Measurements from ENCODE around the gene YES1. TPM values are rescaled to one million over a fixed set of nuclear protein-coding genes. Genes with fewer than 3 reads are reported as not detected.

Gene YES1
- total RNA-seq, 2 experiments from 2014 or later, result not detected

DNA sequence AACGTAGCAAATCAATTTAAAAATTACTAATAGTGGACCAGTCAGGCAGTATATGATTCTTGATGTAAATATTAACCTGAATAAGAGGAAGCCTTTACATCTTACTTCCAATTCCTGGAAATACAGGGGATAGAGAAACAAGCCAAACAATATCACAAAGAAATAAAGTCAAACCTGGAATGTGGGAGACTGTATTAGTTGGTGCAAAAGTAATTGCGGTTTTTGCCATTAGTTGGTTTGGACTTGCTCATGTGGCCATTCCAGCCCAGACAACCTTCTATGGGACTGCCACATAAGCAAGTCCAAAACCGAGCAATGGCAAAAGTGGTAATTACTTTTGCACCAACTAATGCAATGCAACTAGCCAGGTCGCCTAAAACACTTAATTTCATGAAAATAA lies 38.9 kb upstream of the YES1 start:
- POLR2A ChIA-PET, result no interaction called here
- no peak for DNase-seq (ENCODE audit: low spot score)
- CTCF ChIA-PET (ENCODE audit: unreplicated experiment), result no interaction called here
- Histone ChIP-seq H3K27ac (ENCODE audit: low read depth, low read length, poor library complexity, severe bottlenecking) (no peak overlapping the region), H3K4me2 (ENCODE audit: low read length) (no peak overlapping the region), H3K79me2 (ENCODE audit: insufficient read depth, low read depth, low read length) (no peaks in the 10 kb centered on the region), H3K4me1 (ENCODE audit: insufficient read depth, low read length, poor library complexity, severe bottlenecking) (no peaks in the 10 kb centered on the region), H4K20me1 (ENCODE audit: insufficient read depth, low read length) (no peaks in the 10 kb centered on the region), H3K36me3 (ENCODE audit: insufficient read depth, low read length) (no peaks in the 10 kb centered on the region), H2AFZ (ENCODE audit: low read length) (no peak overlapping the region), H3K9me3 (ENCODE audit: low read length) (no peaks in the 10 kb centered on the region), H3K9me2 (ENCODE audit: insufficient read depth, low read length) (no peaks in the 10 kb centered on the region), H3K4me3 (ENCODE audit: low read depth, low read length, poor library complexity, severe bottlenecking) (no peak overlapping the region)
- TF ChIP-seq, protein P1, sequence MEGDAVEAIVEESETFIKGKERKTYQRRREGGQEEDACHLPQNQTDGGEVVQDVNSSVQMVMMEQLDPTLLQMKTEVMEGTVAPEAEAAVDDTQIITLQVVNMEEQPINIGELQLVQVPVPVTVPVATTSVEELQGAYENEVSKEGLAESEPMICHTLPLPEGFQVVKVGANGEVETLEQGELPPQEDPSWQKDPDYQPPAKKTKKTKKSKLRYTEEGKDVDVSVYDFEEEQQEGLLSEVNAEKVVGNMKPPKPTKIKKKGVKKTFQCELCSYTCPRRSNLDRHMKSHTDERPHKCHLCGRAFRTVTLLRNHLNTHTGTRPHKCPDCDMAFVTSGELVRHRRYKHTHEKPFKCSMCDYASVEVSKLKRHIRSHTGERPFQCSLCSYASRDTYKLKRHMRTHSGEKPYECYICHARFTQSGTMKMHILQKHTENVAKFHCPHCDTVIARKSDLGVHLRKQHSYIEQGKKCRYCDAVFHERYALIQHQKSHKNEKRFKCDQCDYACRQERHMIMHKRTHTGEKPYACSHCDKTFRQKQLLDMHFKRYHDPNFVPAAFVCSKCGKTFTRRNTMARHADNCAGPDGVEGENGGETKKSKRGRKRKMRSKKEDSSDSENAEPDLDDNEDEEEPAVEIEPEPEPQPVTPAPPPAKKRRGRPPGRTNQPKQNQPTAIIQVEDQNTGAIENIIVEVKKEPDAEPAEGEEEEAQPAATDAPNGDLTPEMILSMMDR (conservative IDR thresholded peaks at IDR 0.05; ENCODE audit: low read length), result no peak
- no peak for TF ChIP-seq EZH2phosphoT487 (IDR thresholded peaks at IDR 0.05; ENCODE audit: borderline replicate concordance, low read depth, low read length)
- no TSS peak for BruUV-seq (replicated peaks)
- intact Hi-C loops (cut with micrococcal nuclease; ENCODE audit: unreplicated experiment), result no loop called here

DNA sequence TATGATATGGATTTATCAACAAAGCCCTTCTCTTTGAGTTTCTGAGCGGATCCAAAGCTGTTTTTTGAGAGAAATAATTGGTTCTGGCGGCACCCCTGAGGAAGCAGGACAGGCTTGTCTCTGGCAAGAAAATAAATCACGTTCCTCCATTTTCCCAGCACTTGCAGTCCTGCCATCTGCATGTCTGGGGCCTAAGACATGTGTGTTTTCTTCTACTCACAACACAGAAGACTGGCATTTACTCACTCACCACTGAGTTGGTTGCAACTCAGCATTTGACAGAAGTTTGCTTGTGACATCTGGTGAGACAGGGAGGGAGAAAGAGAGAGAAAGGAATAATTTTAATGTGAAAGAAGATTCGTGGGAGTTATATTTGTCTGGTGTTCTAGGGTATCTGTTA lies 37.0 kb upstream of the YES1 start:
- no peaks in the 10 kb centered on the region for H3K36me3 ChIP-seq (ENCODE audit: insufficient read depth, low read length)
- no peak overlapping the region for H3K27ac ChIP-seq (ENCODE audit: low read depth, low read length, poor library complexity, severe bottlenecking)
- no peak overlapping the region for H2AFZ ChIP-seq (ENCODE audit: low read length)
- intact Hi-C loops (cut with micrococcal nuclease; ENCODE audit: unreplicated experiment), result no loop called here
- ChIA-PET CTCF (ENCODE audit: unreplicated experiment) (no interaction called here), POLR2A (no interaction called here)
- TF ChIP-seq, protein P1 (conservative IDR thresholded peaks at IDR 0.05; ENCODE audit: low read length), result no peak
- TF ChIP-seq EZH2phosphoT487 (IDR thresholded peaks at IDR 0.05; ENCODE audit: borderline replicate concordance, low read depth, low read length), result no peak
- H3K4me3 ChIP-seq (ENCODE audit: low read depth, low read length, poor library complexity, severe bottlenecking), result no peak overlapping the region
- H3K79me2 ChIP-seq (ENCODE audit: insufficient read depth, low read depth, low read length), result no peaks in the 10 kb centered on the region
- DNase-seq (ENCODE audit: low spot score), result no peak
- H3K4me2 ChIP-seq (ENCODE audit: low read length), result no peak overlapping the region
- H3K4me1 ChIP-seq (ENCODE audit: insufficient read depth, low read length, poor library complexity, severe bottlenecking), result no peaks in the 10 kb centered on the region
- H3K9me3 ChIP-seq (ENCODE audit: low read length), result no peaks in the 10 kb centered on the region
- BruUV-seq (replicated peaks), result no TSS peak
- no peaks in the 10 kb centered on the region for H4K20me1 ChIP-seq (ENCODE audit: insufficient read depth, low read length)
- H3K9me2 ChIP-seq (ENCODE audit: insufficient read depth, low read length), result no peaks in the 10 kb centered on the region

DNA sequence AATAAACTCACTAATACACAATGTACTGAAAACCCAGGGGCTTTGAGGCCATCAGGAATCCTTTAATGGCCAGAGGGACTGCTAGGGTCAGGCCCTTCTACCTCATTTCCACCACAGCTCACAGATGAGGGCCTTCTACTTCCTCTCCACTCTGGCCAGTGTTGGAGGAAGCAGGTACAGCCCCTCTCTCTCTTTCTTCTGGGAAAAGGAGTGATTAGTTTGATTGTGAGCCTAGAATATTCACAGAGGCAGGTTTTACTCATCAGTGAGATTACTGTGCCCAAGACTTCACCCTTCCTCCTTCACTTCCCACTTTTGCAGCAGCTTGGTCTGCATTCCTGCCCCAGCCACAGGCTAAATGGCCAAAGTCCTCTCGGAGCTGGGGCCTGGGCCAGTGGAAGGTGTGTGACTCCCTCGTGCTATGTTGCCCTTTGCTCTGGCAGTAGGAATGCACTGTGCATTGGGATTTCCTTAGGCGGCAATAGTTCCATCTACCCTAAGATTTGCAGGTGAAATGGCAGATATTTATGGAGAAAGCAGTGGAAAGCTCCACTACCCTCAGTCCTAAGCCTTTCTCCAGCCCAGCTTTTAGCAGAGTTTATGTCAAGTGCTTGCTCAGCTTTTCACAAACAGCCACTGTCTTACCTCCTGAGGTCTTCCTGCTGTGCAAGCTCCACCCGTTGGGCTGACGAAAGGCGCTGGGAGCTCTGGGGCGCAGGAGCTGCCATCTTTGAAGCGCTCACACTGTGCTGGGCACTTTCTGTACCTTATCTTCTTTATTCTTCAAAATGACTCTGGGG lies 36.2 kb upstream of the YES1 start:
- intact Hi-C loops (cut with micrococcal nuclease; ENCODE audit: unreplicated experiment), result no loop called here
- H2AFZ ChIP-seq (ENCODE audit: low read length), result no peak overlapping the region
- no peaks in the 10 kb centered on the region for H3K4me1 ChIP-seq (ENCODE audit: insufficient read depth, low read length, poor library complexity, severe bottlenecking)
- no peak overlapping the region for H3K4me2 ChIP-seq (ENCODE audit: low read length)
- H3K27ac ChIP-seq (ENCODE audit: low read depth, low read length, poor library complexity, severe bottlenecking), result no peak overlapping the region
- no peak overlapping the region for H3K4me3 ChIP-seq (ENCODE audit: low read depth, low read length, poor library complexity, severe bottlenecking)
- H3K79me2 ChIP-seq (ENCODE audit: insufficient read depth, low read depth, low read length), result no peaks in the 10 kb centered on the region
- BruUV-seq (replicated peaks), result no TSS peak
- no peaks in the 10 kb centered on the region for H3K36me3 ChIP-seq (ENCODE audit: insufficient read depth, low read length)
- ChIA-PET POLR2A (no interaction called here), CTCF (ENCODE audit: unreplicated experiment) (no interaction called here)
- no peak for DNase-seq (ENCODE audit: low spot score)
- H3K9me3 ChIP-seq (ENCODE audit: low read length), result no peaks in the 10 kb centered on the region
- no peaks in the 10 kb centered on the region for H3K9me2 ChIP-seq (ENCODE audit: insufficient read depth, low read length)
- H4K20me1 ChIP-seq (ENCODE audit: insufficient read depth, low read length), result no peaks in the 10 kb centered on the region
- TF ChIP-seq, protein P1 (conservative IDR thresholded peaks at IDR 0.05; ENCODE audit: low read length), result no peak
- no peak for TF ChIP-seq EZH2phosphoT487 (IDR thresholded peaks at IDR 0.05; ENCODE audit: borderline replicate concordance, low read depth, low read length)

Data from OCI-LY7 (cell line).